Cardiac muscle cell (in vitro differentiated cells and primary cell): Measurements from ENCODE around the gene ZNF814. TPM values are rescaled to one million over a fixed set of nuclear protein-coding genes. Genes with fewer than 3 reads are reported as not detected.
"Not testable (repeated sequence)": the region's sequence is repeated elsewhere in the genome, so short reads cannot be mapped to it uniquely, and the experiment has no call there.

Experiments used
- DNase-seq, 2 donors: peaks; one replicate each; pipeline versions ENCODE4 v3.0.0 to v3.0.0-alpha.2; 2010 to 2017; ENCODE audit warnings: low read depth in 1 of 2, low spot score in 1 of 2
- H3K27ac ChIP-seq: fragments of 200-600 bp; sonication (generic); 2 replicates; pipeline ENCODE4 v1.5.1; 2016
- H3K27me3 ChIP-seq: fragments of 200-600 bp; sonication (generic); 2 replicates; pipeline ENCODE4 v1.6.0; 2016; ENCODE audit warnings: control low read depth
- H3K36me3 ChIP-seq: fragments of 200-600 bp; sonication (generic); 2 replicates; pipeline ENCODE4 v1.5.1; 2016; ENCODE audit warnings: control low read depth
- H3K4me1 ChIP-seq: fragments of 200-600 bp; sonication (generic); 2 replicates; pipeline ENCODE4 v1.8.1; 2017; ENCODE audit warnings: low read depth, mild to moderate bottlenecking, mixed run types
- H3K4me3 ChIP-seq: fragments of 200-600 bp; sonication (generic); 2 replicates; pipeline ENCODE4 v1.5.1; 2016; ENCODE audit warnings: mild to moderate bottlenecking
- H3K9me3 ChIP-seq: fragments of 200-600 bp; sonication (generic); 2 replicates; pipeline ENCODE4 v1.5.1; 2017; ENCODE audit warnings: low read depth, mild to moderate bottlenecking, control low read depth
- polyA plus RNA-seq: library from polyadenylated mRNA; unstranded; fragments of >200 nt; fragmentation: Nextera tagmentation; extraction: Ambion mirVana; gene quantifications from 2 replicates; pipeline ENCODE4 v1.2.1, GENCODE V29; 2016
- total RNA-seq: library from RNA; depleted of rRNA; stranded (reverse); fragments of >200 nt; gene quantifications from 2 replicates; pipeline ENCODE4 v1.2.3, GENCODE V29; 2016
- TF ChIP-seq, protein P1 (sequence below): IDR thresholded peaks from 2 replicates; pipeline ENCODE4 v1.5.1; 2012; ENCODE audit warnings: low read depth, mild to moderate bottlenecking, low read length

The ZNF814 gene
- total RNA-seq (13.6 and 14.8 TPM in 2 replicates), polyA plus RNA-seq (32.4 and 45.7 TPM in 2 replicates)

- H3K9me3 ChIP-seq, result no peaks in the 10 kb centered on the region
- TF ChIP-seq, protein P1, sequence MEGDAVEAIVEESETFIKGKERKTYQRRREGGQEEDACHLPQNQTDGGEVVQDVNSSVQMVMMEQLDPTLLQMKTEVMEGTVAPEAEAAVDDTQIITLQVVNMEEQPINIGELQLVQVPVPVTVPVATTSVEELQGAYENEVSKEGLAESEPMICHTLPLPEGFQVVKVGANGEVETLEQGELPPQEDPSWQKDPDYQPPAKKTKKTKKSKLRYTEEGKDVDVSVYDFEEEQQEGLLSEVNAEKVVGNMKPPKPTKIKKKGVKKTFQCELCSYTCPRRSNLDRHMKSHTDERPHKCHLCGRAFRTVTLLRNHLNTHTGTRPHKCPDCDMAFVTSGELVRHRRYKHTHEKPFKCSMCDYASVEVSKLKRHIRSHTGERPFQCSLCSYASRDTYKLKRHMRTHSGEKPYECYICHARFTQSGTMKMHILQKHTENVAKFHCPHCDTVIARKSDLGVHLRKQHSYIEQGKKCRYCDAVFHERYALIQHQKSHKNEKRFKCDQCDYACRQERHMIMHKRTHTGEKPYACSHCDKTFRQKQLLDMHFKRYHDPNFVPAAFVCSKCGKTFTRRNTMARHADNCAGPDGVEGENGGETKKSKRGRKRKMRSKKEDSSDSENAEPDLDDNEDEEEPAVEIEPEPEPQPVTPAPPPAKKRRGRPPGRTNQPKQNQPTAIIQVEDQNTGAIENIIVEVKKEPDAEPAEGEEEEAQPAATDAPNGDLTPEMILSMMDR, result peak; percentile 38
- peak; percentile 91 to 94 for DNase-seq
- H3K27ac ChIP-seq, result peak within 1 kb of the TSS; percentile 91
- H3K36me3 ChIP-seq, result no peaks in the 10 kb centered on the region
- no peaks in the 10 kb centered on the region for H3K27me3 ChIP-seq
- peak within 1 kb of the TSS; percentile 66 for H3K4me3 ChIP-seq
- peaks cover 20% of the 10 kb centered on the region for H3K4me1 ChIP-seq
Observed at GRCh38 chr19:57888560-57889231, at the start of gene ZNF814. TSS of gene ZNF814 (minus strand) at chr19:57889037. CDS start at chr19:57888802, 235 bp downstream.

- no peak for DNase-seq
- no peaks in the 10 kb centered on the region for H3K27me3 ChIP-seq
- H3K4me1 ChIP-seq, result no peaks in the 10 kb centered on the region
- H3K9me3 ChIP-seq, result no peaks in the 10 kb centered on the region
- H3K36me3 ChIP-seq, result peaks cover 4% of the 10 kb centered on the region
- TF ChIP-seq, protein P1, result no peak
- H3K4me3 ChIP-seq, result no peak overlapping the region
- H3K27ac ChIP-seq, result no peak overlapping the region
Observed at GRCh38 chr19:57935731-57936130, 46.9 kb upstream of the ZNF814 start.

GRCh38 chr19:57934820-57935665, 46.2 kb upstream of the ZNF814 start, which contains the start of gene ZNF418:
TSS of gene ZNF418 (minus strand) at chr19:57935402. CDS start at chr19:57933822, 1,580 bp downstream.
- no peaks in the 10 kb centered on the region for H3K4me1 ChIP-seq
- TF ChIP-seq, protein P1, result no peak
- H3K36me3 ChIP-seq, result no peaks in the 10 kb centered on the region
- H3K9me3 ChIP-seq, result no peaks in the 10 kb centered on the region
- peak within 1 kb of the TSS; percentile 68 for H3K4me3 ChIP-seq
- DNase-seq, result peak; percentile 89
- peak within 1 kb of the TSS; percentile 75 for H3K27ac ChIP-seq
- no peaks in the 10 kb centered on the region for H3K27me3 ChIP-seq

DNA sequence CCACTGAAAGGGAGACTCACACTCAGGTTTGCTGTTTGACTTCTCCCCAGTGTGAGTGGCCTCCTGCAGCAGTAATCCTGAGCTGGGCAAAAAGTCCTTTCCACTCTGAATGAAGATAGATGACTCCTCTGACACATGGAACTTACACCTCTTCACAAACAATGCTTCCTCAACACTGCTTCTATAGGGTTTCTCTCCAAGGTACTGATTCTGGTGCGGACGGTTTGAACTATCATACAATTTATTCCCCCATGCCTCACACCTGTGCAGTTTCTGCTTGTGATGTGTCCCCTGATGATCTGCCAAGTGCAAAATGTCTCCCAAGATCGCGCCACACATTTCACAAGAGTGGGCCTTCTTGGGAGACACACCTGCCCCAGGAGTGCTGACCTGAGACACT, 38.8 kb upstream of the ZNF814 start:
- Histone ChIP-seq H3K27ac (no peak overlapping the region), H3K36me3 (peaks cover 26% of the 10 kb centered on the region), H3K4me3 (no peak overlapping the region), H3K9me3 (no peaks in the 10 kb centered on the region), H3K27me3 (no peaks in the 10 kb centered on the region), H3K4me1 (no peaks in the 10 kb centered on the region)
- DNase-seq, result no peak
- TF ChIP-seq, protein P1, result no peak

GRCh38 chr19:57916168-57916995, 27.5 kb upstream of the ZNF814 start, which contains the start of gene ZNF417:
TSS of gene ZNF417 (minus strand) at chr19:57916592. CDS start at chr19:57916411, 181 bp downstream.
- H3K36me3 ChIP-seq, result peaks cover 12% of the 10 kb centered on the region
- DNase-seq, result peak; percentile 96 to 97
- TF ChIP-seq, protein P1, result peak; percentile 43

More at GRCh38 chr19:57916168-57916995, 27.5 kb upstream of the ZNF814 start, which contains the start of gene ZNF417:
- H3K27ac ChIP-seq, result peak within 1 kb of the TSS; percentile 66
- not testable (repeated sequence) for H3K4me1 ChIP-seq, H3K27me3 ChIP-seq, H3K9me3 ChIP-seq
- H3K4me3 ChIP-seq, result peak within 1 kb of the TSS; percentile 66
